Body of pancreas (tissue), 4 donors: ENCODE data around the gene LCP1.

Experiments
- POLR2A ChIP-seq, 3 donors: fragments of 450-650 bp; IDR thresholded peaks; one replicate each; pipeline ENCODE4 v1.6.1; 2016; ENCODE audit warnings: antibody characterized with exemption in 3 of 3, mild to moderate bottlenecking in 2 of 3
- TF ChIP-seq, protein P1 (sequence below), 7 experiments: fragments of 450-650 bp in 4 of 7; fragments of 200-600 bp in 3 of 7; sonication (generic) in 3 of 7; IDR thresholded peaks; one replicate each; pipeline ENCODE4 v1.5.1; 2016 to 2019; ENCODE audit warnings: antibody characterized with exemption in 7 of 7

DNA sequence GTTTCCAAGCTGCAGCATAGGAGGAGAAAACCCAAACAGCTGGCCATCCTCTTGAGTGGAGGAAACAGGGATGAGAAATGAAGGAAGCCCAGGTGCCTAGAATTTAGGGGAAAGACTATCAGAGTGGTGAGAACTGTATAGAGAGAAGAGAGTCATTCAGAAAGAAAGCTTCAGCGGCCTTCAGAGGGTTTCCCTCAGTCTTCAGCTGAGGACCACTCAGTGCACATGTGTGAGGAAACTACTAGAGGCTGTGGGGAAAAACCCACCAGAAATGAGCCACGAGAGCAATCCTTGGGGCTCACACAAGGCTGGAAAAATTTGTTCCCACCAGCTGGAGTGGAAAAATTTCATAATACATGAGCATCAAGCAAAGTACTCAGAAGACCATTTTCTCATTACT, 41.9 kb downstream of the LCP1 start:
- TF ChIP-seq, protein P1, sequence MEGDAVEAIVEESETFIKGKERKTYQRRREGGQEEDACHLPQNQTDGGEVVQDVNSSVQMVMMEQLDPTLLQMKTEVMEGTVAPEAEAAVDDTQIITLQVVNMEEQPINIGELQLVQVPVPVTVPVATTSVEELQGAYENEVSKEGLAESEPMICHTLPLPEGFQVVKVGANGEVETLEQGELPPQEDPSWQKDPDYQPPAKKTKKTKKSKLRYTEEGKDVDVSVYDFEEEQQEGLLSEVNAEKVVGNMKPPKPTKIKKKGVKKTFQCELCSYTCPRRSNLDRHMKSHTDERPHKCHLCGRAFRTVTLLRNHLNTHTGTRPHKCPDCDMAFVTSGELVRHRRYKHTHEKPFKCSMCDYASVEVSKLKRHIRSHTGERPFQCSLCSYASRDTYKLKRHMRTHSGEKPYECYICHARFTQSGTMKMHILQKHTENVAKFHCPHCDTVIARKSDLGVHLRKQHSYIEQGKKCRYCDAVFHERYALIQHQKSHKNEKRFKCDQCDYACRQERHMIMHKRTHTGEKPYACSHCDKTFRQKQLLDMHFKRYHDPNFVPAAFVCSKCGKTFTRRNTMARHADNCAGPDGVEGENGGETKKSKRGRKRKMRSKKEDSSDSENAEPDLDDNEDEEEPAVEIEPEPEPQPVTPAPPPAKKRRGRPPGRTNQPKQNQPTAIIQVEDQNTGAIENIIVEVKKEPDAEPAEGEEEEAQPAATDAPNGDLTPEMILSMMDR (IDR thresholded peaks at IDR 0.05), result no peak
- no peak for TF ChIP-seq POLR2A (IDR thresholded peaks at IDR 0.05)
